Endothelial cell of umbilical vein (primary cell): ENCODE data around the gene CAPN5. TPM values are rescaled to one million over a fixed set of nuclear protein-coding genes. Genes with fewer than 3 reads are reported as not detected.
"Not testable (repeated sequence)": the region's sequence is repeated elsewhere in the genome, so short reads cannot be mapped to it uniquely, and the experiment has no call there.

ENCODE experiments used
- Bru-seq: library from RNA; stranded (reverse); fragments of 400-500 nt; gene quantifications from one replicate; lab custom pipeline; 2021; lab: Mats Ljungman, UMichigan
- BruChase-seq, 2 experiments: library from RNA; stranded (reverse); fragments of 400-500 nt; gene quantifications; one replicate each; lab custom pipeline; 2021; lab: Mats Ljungman, UMichigan
- BruUV-seq: library from RNA; stranded (reverse); fragments of 400-500 nt; replicated peaks from 2 replicates; lab custom pipeline; 2021; lab: Mats Ljungman, UMichigan
- CTCF ChIA-PET: fragments of 300-600, 350-600 bp; sonication (Branson Sonifier 250); formaldehyde crosslinking; loops from one replicate; lab custom pipeline; 2021; ENCODE audit warnings: antibody characterized with exemption, inconsistent platforms; lab: Charles Lee
- POLR2A ChIA-PET: fragments of 300-600, 350-600 bp; sonication (Branson Sonifier 250); formaldehyde crosslinking; loops from one replicate; lab custom pipeline; 2021; ENCODE audit warnings: antibody characterized with exemption, inconsistent platforms; lab: Charles Lee
- DNase-seq: peaks from one replicate; pipeline ENCODE4 v3.0.0-alpha.2; 2011; ENCODE audit warnings: low read depth, low spot score
- FAIRE-seq: peaks from 2 replicates; lab custom pipeline; 2011; peaks lifted over from hg19 to GRCh38; lab: Jason Lieb, UNC
- H2AFZ ChIP-seq: 2 replicates; pipeline ENCODE4 v1.6.0; 2012; ENCODE audit warnings: low read depth, low read length, control low read depth, inconsistent platforms
- H3K27ac ChIP-seq: 2 replicates; pipeline ENCODE4 v1.5.1; 2011; ENCODE audit warnings: low read depth, mild to moderate bottlenecking, control low read depth, low read length, moderate library complexity; ENCODE audit not compliant: insufficient read depth
- H3K27me3 ChIP-seq, 2 experiments: 2 replicates each; pipeline versions ENCODE4 v1.6.0 to v1.6.1; 2011; ENCODE audit warnings: low read length in 2 of 2, mixed read lengths in 1 of 2; ENCODE audit not compliant: control insufficient read depth in 2 of 2, insufficient read depth in 2 of 2
- H3K36me3 ChIP-seq, 2 experiments: 2 replicates in 1 of 2; 3 replicates in 1 of 2; pipeline ENCODE4 v1.5.1; 2011; ENCODE audit warnings: low read length in 2 of 2, mild to moderate bottlenecking in 1 of 2, moderate library complexity in 1 of 2; ENCODE audit not compliant: control insufficient read depth in 2 of 2, insufficient read depth in 2 of 2; ENCODE audit errors: extremely low read depth in 1 of 2
- H3K4me1 ChIP-seq: 3 replicates; pipeline ENCODE4 v1.5.1; 2011; ENCODE audit warnings: mild to moderate bottlenecking, low read length; ENCODE audit not compliant: control insufficient read depth, insufficient read depth; ENCODE audit errors: extremely low read depth
- H3K4me2 ChIP-seq: 2 replicates; pipeline ENCODE4 v1.6.1; 2011; ENCODE audit warnings: low read length, control low read depth, mixed read lengths; ENCODE audit not compliant: insufficient read depth
- H3K4me3 ChIP-seq, 3 experiments: fragments of 200-600 bp in 1 of 3; sonication (generic), shearing (Covaris generic) in 1 of 3; replicated peaks in 1 of 3; 2 replicates each; pipeline ENCODE4 v1.5.1; 2011 to 2016; ENCODE audit warnings: control low read depth in 3 of 3, low read length in 3 of 3, mild to moderate bottlenecking in 2 of 3, inconsistent platforms in 1 of 3, low read depth in 1 of 3, moderate library complexity in 1 of 3; ENCODE audit not compliant: insufficient read depth in 1 of 3
- H3K79me2 ChIP-seq: 2 replicates; pipeline ENCODE4 v1.6.0; 2012; ENCODE audit warnings: low read length, inconsistent platforms; ENCODE audit not compliant: control insufficient read depth, insufficient read depth
- H3K9ac ChIP-seq: replicated peaks from 2 replicates; pipeline ENCODE3; 2011; ENCODE audit warnings: low read length, control low read depth; ENCODE audit not compliant: insufficient read depth; ENCODE audit errors: extremely low read depth
- H3K9me1 ChIP-seq: replicated peaks from 3 replicates; pipeline ENCODE4 v1.6.0; 2011; ENCODE audit warnings: mild to moderate bottlenecking, low read length; ENCODE audit not compliant: control insufficient read depth, insufficient read depth; ENCODE audit errors: extremely low read depth
- H3K9me3 ChIP-seq: replicated peaks from 2 replicates; pipeline ENCODE4 v1.5.1; 2012; ENCODE audit warnings: low read length, inconsistent platforms; ENCODE audit not compliant: control insufficient read depth, insufficient read depth
- H4K20me1 ChIP-seq: replicated peaks from 2 replicates; pipeline ENCODE3; 2011; ENCODE audit warnings: mild to moderate bottlenecking, low read length; ENCODE audit not compliant: control insufficient read depth, insufficient read depth; ENCODE audit errors: extremely low read depth
- FOS ChIP-seq: IDR thresholded peaks from 2 replicates; pipeline ENCODE4 v1.6.1; 2011; ENCODE audit warnings: mild to moderate bottlenecking, low read length, moderate library complexity, borderline replicate concordance; ENCODE audit not compliant: insufficient read depth
- JUN ChIP-seq: IDR thresholded peaks from 2 replicates; pipeline ENCODE4 v1.6.1; 2011; ENCODE audit warnings: borderline replicate concordance, low read depth; ENCODE audit not compliant: insufficient read length, insufficient read depth
- MAX ChIP-seq: IDR thresholded peaks from 2 replicates; pipeline ENCODE4 v1.6.1; 2011; ENCODE audit not compliant: insufficient read depth, insufficient read length
- MYC ChIP-seq: IDR thresholded peaks from one replicate; pipeline ENCODE4 v1.6.1; 2011; ENCODE audit warnings: mild to moderate bottlenecking, low read depth, low read length
- POLR2A ChIP-seq: IDR thresholded peaks from 2 replicates; pipeline ENCODE4 v1.6.1; 2012; ENCODE audit warnings: low read depth, mild to moderate bottlenecking, control low read depth, low read length
- POLR2AphosphoS5 ChIP-seq: IDR thresholded peaks from 2 replicates; pipeline ENCODE4 v1.6.1; 2012; ENCODE audit warnings: low read depth, mild to moderate bottlenecking, control low read depth, low read length, moderate library complexity; ENCODE audit not compliant: insufficient read depth
- dilution Hi-C: fragments of 300-500 bp; cut with MboI; formaldehyde crosslinking; loops from one replicate; pipeline ENCODE4 v1.15.0; 2019; ENCODE audit warnings: low sequenced_read_pairs; ENCODE audit not compliant: extremely low pct_ligation_motif_present
- intact Hi-C: fragments of 100-400 bp; cut with micrococcal nuclease; formaldehyde crosslinking; loops from one replicate; pipeline ENCODE4 v1.10.0; 2022
- long read RNA-seq: library from polyadenylated mRNA; stranded (forward); transcript quantifications from one replicate; pipeline ENCODE4 v2.0.0, GENCODE V29; 2021
- polyA minus RNA-seq, 3 experiments: library from RNA; depleted of rRNA, polyadenylated mRNA; stranded (reverse); fragments of >200 nt; gene quantifications; 1 replicate in 1 of 3; 2 replicates in 2 of 3; pipeline ENCODE4 v1.2.3, GENCODE V29; 2011
- polyA plus RNA-seq, 4 experiments: library from polyadenylated mRNA; depleted of rRNA in 3 of 4; stranded (reverse) in 3 of 4; unstranded in 1 of 4; fragments of >200 nt; gene quantifications; 2 replicates each; pipeline versions ENCODE4 v1.2.1 to v1.2.3, GENCODE V29; 2011 to 2012; ENCODE audit warnings: missing spikeins in 1 of 4
- total RNA-seq: library from RNA; stranded (reverse); gene quantifications from 2 replicates; pipeline ENCODE4 v1.2.3, GENCODE V29; 2021
- TF ChIP-seq, protein P1 (sequence below), 2 donors: IDR thresholded peaks; 1 replicate in 1 of 2; 2 replicates in 1 of 2; pipeline ENCODE4 v1.5.1; 2011; ENCODE audit warnings: low read length in 2 of 2, mild to moderate bottlenecking in 2 of 2, moderate library complexity in 2 of 2, control low read depth in 1 of 2, inconsistent platforms in 1 of 2, low read depth in 1 of 2; ENCODE audit not compliant: insufficient read depth in 1 of 2; ENCODE audit errors: extremely low read depth in 1 of 2

CAPN5 gene
- total RNA-seq (14.3 and 15.0 TPM in 2 replicates), polyA plus RNA-seq (16.6 and 17.0 TPM in 2 replicates), polyA minus RNA-seq (10.2 and 11.7 TPM in 2 replicates), Bru-seq, nascent RNA (percentile 38 among the genes with signal in this experiment), BruChase-seq, experiment 1, labeled RNA remaining after a 6-hour chase (percentile 50 among the genes with signal in this experiment), BruChase-seq, experiment 2, labeled RNA remaining after a 2-hour chase (percentile 48 among the genes with signal in this experiment)
- polyA plus RNA-seq (2011; cell fraction: cytosol; rRNA removed) = 9.6 and 11.1 TPM in 2 replicates
- polyA plus RNA-seq (2011; cell fraction: nucleus; rRNA removed) = 36.2 and 38.8 TPM in 2 replicates
- 18.8 and 22.0 TPM in 2 replicates for polyA plus RNA-seq (2012)
- polyA minus RNA-seq (2011; cell fraction: cytosol; rRNA and poly(A)+ RNA removed) = not detected
- 9.4 and 11.9 TPM in 2 replicates for polyA minus RNA-seq (2011; cell fraction: nucleus; rRNA and poly(A)+ RNA removed)
- long read RNA-seq, full-length matches to known transcripts = 21 of 33 reads
- long read RNA-seq, partial matches to known transcripts = 7 of 33 reads
- long read RNA-seq, other reads (novel, unspliced or antisense) = 5 of 33 reads

DNA sequence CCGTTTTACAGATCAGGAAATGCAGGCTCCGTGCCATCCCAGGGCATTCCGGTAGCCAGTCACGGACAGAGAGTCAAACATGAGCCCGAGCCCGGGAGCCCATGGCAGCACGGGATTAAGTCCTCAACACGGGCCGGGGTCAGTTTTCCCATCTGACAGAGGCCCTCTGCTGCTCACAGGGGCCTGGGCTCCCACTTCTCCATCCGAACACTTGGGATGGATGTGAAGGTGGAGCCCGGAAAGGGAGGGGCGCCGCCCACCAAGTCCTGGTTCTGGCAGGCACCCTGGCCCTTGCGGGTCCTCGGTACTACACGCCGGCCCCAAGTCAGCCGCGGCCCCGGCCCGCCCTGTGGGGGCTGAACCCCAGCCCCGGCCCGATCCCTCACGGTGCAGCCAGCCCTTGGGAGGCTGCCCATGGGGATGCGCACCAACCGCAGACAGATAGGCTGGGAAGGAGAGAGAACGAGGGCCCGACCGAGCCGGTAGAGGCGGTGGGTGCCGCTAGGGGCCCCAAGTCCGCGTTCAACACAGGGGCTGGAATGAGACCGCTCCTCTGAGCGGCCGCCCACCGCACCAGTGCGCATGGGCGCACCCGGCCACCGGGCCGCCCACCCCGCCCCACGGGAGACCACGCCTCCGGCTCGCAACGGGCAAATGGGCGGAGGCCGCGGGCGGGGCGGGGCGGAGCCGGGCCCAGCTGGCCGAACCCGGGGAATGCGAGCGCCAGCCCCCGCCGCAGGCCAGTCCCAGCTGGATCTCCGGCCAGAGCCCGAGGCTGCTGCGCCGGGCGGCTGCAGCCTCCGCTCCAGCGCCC, at the start of gene CAPN5:
Gene CAPN5 (plus strand): TSS at position 743 of the 814 bp plus-strand sequence. CDS start 17,916 bp downstream, outside the sequence.
- Histone ChIP-seq H3K9ac (peak within 1 kb of the TSS; percentile 39), H3K79me2 (no peaks in the 10 kb centered on the region), H3K36me3 (no peaks in the 10 kb centered on the region), H3K27ac (no peak within 1 kb of the TSS), H3K4me2 (peak within 1 kb of the TSS; percentile 84), H4K20me1 (no peaks in the 10 kb centered on the region), H3K4me3 (peak within 1 kb of the TSS; percentile 48 to 75 (median 62)), H3K9me1 (no peaks in the 10 kb centered on the region), H2AFZ (peak within 1 kb of the TSS; percentile 94), H3K27me3 (no peaks in the 10 kb centered on the region), H3K4me1 (peaks cover 11% of the 10 kb centered on the region), H3K9me3 (no peaks in the 10 kb centered on the region)
- dilution Hi-C loops = no loop called here
- TSS peak; percentile 22 for BruUV-seq
- intact Hi-C loops = loop anchor here (1.0 kb wide), 3 partner anchors 16 to 25 kb away; no protein-coding TSS in a partner anchor
- FAIRE-seq = peak; percentile 86
- POLR2A ChIA-PET = interaction anchor here (0.7 to 1.0 kb wide), 4 partner anchors 15 to 25 kb away, joined by 3 to 6 read pairs (median 4); no protein-coding TSS in a partner anchor
- TF ChIP-seq POLR2AphosphoS5 (peak; percentile 97), JUN (no peak), FOS (no peak), POLR2A (peak; percentile 98), MAX (no peak), MYC (no peak)
- TF ChIP-seq, protein P1, sequence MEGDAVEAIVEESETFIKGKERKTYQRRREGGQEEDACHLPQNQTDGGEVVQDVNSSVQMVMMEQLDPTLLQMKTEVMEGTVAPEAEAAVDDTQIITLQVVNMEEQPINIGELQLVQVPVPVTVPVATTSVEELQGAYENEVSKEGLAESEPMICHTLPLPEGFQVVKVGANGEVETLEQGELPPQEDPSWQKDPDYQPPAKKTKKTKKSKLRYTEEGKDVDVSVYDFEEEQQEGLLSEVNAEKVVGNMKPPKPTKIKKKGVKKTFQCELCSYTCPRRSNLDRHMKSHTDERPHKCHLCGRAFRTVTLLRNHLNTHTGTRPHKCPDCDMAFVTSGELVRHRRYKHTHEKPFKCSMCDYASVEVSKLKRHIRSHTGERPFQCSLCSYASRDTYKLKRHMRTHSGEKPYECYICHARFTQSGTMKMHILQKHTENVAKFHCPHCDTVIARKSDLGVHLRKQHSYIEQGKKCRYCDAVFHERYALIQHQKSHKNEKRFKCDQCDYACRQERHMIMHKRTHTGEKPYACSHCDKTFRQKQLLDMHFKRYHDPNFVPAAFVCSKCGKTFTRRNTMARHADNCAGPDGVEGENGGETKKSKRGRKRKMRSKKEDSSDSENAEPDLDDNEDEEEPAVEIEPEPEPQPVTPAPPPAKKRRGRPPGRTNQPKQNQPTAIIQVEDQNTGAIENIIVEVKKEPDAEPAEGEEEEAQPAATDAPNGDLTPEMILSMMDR (IDR thresholded peaks at IDR 0.05; ENCODE audit: extremely low read depth in 1 of 2, insufficient read depth in 1 of 2, low read depth in 1 of 2, low read length in 2 of 2) = peak; percentile 44 to 58
- CTCF ChIA-PET = interaction anchor here (0.9 to 6.4 kb wide), 8 partner anchors 11 to 48 kb away, joined by 3 to 148 read pairs (median 9); no protein-coding TSS in a partner anchor
- peak; percentile 95 for DNase-seq

GRCh38 chr11:77018396-77018924, 48.3 kb upstream of the CAPN5 start:
- H3K4me2 ChIP-seq, dilution Hi-C loops, DNase-seq, H3K9ac ChIP-seq, H3K36me3 ChIP-seq, H3K9me3 ChIP-seq, H3K27me3 ChIP-seq, H2AFZ ChIP-seq, H3K79me2 ChIP-seq, intact Hi-C loops, POLR2A ChIA-PET, H3K9me1 ChIP-seq, H3K4me3 ChIP-seq, H3K27ac ChIP-seq, H4K20me1 ChIP-seq, BruUV-seq, FAIRE-seq: not testable (repeated sequence)
- H3K4me1 ChIP-seq = peaks cover 20% of the 10 kb centered on the region
- CTCF ChIA-PET = interaction anchor here (1.0 to 1.1 kb wide), 2 partner anchors 29 to 99 kb away, joined by 3 read pairs; no protein-coding TSS in a partner anchor
